GM10266 (cell line): ENCODE measurements around the gene PDE11A.
"Not testable (repeated sequence)": the region's sequence is repeated elsewhere in the genome, so short reads cannot be mapped to it uniquely, and the experiment has no call there.

Source experiments
- DNase-seq: peaks from one replicate; pipeline ENCODE4 v3.0.0; 2012; ENCODE audit errors: extremely low spot score
- TF ChIP-seq, protein P1 (sequence below): IDR thresholded peaks from 2 replicates; pipeline ENCODE4 v1.5.1; 2012; ENCODE audit warnings: mild to moderate bottlenecking, low read depth; ENCODE audit not compliant: control insufficient read depth, insufficient read depth; ENCODE audit errors: missing control alignments

Gene PDE11A

DNA sequence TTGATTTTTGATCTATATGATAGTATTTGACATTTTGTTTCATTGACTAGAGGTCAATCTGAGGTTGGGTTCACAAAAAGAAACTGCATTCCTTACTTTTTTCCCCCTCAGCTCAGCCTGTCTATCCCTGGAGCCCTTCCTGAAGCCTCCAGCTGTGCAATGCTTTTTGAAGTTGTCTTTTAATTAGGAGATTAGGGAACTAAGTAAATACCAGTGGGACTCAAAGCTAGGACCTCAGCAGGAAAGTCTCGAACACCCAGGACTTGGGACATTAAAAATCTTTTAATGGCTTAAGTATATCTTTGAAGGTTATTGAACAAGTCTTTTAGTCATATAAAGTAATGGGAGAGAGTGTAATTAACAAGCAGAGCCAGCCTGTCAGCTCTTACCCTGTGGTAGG lies 220.2 kb downstream of the PDE11A start:
- DNase-seq, result no peak
- TF ChIP-seq, protein P1, sequence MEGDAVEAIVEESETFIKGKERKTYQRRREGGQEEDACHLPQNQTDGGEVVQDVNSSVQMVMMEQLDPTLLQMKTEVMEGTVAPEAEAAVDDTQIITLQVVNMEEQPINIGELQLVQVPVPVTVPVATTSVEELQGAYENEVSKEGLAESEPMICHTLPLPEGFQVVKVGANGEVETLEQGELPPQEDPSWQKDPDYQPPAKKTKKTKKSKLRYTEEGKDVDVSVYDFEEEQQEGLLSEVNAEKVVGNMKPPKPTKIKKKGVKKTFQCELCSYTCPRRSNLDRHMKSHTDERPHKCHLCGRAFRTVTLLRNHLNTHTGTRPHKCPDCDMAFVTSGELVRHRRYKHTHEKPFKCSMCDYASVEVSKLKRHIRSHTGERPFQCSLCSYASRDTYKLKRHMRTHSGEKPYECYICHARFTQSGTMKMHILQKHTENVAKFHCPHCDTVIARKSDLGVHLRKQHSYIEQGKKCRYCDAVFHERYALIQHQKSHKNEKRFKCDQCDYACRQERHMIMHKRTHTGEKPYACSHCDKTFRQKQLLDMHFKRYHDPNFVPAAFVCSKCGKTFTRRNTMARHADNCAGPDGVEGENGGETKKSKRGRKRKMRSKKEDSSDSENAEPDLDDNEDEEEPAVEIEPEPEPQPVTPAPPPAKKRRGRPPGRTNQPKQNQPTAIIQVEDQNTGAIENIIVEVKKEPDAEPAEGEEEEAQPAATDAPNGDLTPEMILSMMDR, result no peak

DNA sequence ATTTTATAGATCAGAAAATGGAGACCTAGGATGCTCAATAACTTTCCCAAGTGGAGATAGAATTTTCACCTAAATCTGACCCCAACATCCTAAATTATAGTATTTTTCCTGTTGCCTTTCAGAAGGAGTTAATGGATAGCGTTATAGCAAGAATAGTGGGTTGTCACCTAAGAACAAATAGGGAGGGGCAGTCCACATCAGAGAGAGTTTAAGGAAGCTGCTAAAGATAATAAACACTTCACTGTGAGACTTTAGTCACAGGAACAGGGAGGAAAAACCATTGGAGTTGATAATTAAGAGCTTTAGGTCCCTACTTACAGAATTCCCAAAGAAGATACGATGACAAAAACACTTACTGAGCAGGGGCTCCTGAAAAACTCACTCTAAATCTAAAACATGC lies 229.4 kb downstream of the PDE11A start:
- DNase-seq, result no peak
- TF ChIP-seq, protein P1, result no peak

DNA sequence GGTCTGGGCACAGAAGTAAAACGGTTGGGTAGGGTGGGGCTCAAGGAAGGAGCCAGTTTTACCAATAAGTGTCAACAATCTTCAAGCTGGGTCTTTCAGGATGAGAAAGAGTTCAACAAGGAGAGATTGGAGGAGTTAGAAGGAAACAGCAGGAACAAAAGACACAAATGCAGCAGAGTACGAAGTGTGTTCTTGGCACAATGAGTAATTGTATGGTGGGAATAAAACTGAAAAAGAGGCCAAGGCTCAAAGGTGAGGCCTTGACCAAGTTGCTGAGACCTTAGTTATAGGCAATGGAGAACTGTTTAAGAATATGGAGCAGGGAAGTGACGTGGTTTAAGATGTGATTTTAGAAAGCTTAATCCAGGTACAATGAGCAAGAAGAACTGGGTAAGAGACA lies 230.3 kb downstream of the PDE11A start:
- TF ChIP-seq, protein P1, result no peak
- no peak for DNase-seq

DNA sequence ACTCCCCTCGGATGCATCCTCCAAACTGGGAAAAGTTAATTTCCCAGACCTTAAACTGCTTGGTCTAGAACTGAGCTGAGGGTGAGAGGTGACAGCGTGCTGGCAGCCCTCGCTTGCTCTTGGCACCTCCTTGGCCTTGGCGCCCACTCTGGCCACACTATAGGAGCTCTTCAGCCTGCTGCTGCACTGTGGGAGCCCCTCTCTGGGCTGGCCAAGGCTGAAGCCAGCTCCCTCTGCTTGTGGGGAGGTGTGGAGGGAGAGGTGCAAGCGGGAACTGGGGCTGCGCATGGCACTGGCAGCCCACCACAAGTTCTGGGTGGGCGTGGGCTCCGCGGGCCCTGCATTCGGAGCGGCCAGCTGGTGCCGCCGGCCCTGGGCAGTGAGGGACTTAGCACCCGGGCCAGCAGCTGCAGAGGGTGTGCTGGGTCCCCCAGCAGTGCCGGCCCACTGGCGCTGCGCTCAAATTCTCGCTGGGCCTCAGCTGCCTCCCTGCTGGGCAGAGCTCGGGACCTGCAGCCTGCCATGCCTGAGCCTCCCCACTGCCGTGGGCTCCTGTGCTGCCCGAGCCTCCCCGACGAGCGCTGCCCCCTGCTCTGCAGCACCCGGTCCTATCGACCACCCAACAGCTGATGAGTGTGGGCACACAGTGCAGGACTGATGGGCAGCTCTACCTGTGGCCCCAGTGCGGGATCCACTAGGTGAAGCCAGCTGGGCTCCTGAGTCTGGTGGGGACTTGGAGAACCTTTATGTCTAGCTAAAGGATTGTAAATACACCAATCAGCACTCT lies 237.0 kb downstream of the PDE11A start:
- not testable (repeated sequence) for DNase-seq

DNA sequence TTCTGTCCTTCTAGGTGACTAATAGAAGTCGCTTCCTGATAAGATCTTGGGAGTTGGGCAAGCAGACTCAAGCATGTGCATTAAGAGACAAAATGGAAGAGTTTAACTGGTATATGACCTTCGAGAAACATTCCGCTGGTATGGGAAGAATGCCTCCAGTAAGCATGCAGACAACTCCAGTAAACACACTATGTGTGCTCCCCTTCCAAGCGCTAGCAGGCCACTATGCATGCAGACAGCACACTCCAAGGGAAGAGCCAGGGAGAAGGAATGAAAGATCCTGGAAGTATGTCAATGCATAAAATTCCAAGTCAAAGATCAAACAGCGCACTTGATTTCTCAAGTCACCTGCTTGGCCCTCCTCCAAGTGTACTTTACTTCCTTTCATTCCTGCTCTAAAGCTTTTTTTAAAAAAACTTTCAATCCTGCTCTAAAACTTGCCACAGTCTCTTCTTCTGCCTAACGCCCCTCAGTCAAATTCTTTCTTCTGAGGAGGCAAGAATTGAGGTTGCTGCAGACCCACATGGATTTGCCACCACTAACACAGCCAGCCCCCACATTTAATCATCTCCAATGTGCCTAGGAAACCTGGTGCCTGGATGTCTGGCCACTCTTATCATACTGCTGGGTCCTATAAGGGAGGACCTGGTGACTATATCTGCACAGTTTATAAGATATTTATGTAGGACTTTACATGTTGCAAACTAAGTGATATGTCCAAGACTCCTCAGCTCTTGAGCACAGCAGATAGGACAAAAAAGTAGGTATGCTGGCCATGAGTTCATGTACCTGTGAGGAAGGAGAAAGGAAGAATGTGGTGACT lies 239.8 kb downstream of the PDE11A start:
- no peak for DNase-seq
- TF ChIP-seq, protein P1, result no peak

DNA sequence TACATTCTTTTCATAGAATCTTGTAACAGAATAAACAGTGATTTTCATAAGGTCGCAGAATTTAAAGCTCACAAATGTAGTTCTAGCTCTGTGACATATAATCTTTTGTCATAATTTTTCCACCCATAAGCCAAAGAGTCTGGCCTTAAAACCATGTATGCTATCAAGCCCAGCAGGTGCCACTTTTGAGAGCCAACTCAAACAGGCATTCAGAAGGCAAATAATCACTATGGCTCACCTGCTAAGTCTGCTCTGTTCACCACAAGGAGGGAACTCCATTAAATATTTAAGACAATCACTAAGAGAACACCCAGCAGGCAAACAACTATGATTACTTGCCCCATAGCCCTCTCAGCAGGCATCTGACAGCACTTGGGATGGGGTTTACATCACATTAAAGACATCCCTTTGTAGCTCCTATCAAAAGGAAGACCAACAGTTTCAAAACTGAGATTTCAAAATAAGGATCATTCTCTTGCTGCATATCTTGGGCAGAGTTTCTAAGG lies 241.6 kb downstream of the PDE11A start:
- TF ChIP-seq, protein P1, result no peak

DNA sequence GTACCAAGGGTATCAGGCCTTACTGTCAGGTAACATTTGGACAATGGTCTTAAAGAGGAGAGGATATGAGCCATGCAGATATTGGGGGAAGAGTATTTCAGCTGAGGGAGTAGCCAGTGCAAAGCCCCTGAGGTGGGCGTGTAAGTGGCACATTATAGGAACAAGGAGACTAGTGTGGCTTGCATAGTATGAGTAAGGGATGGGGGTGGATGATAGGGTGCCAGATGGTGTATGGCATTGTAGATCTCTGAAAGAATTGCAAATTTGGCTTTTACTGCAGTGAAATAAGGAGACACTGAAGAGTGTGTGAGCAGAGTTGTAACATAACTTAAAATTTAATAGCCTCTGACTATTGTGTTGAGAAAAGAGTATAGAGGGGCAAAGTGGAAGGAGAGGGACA lies 244.0 kb downstream of the PDE11A start:
- DNase-seq, result no peak
- TF ChIP-seq, protein P1, result no peak

More for the DNA sequence above, 241.6 kb downstream of the PDE11A start:
- no peak for DNase-seq
